Measurements from ENCODE around the gene ZNF414. TPM values are rescaled to one million over a fixed set of nuclear protein-coding genes. Genes with fewer than 3 reads are reported as not detected.

Gene ZNF414
- total RNA-seq, 1 donor from 2014 or later = 189 TPM

GRCh38 chr19:8477889-8478288 lies 36.1 kb downstream of the ZNF414 start:
- Histone ChIP-seq H3K9me3 (no peaks in the 10 kb centered on the region), H3K27me3 (no peaks in the 10 kb centered on the region), H3K27ac (peak overlapping the region in 1 of 2 donors; percentile 36), H3K36me3 (peaks cover 51 to 74% of the 10 kb centered on the region in 2 donors), H3K4me1 (no peaks in the 10 kb centered on the region), H3K4me3 (no peak overlapping the region)
- no peak for DNase-seq (ENCODE audit: low spot score in 2 of 2)
- intact Hi-C loops (cut with DNase I) = no loop called here
- TF ChIP-seq CTCF (IDR thresholded peaks at IDR 0.05) = no peak

GRCh38 chr19:8476524-8476923 lies 37.4 kb downstream of the ZNF414 start:
- TF ChIP-seq CTCF (IDR thresholded peaks at IDR 0.05) = no peak
- no peaks in the 10 kb centered on the region for H3K27me3 ChIP-seq
- no peaks in the 10 kb centered on the region for H3K4me1 ChIP-seq
- intact Hi-C loops (cut with DNase I) = no loop called here
- H3K9me3 ChIP-seq = no peaks in the 10 kb centered on the region
- no peak for DNase-seq (ENCODE audit: low spot score in 2 of 2)
- H3K27ac ChIP-seq = no peak overlapping the region
- no peak overlapping the region for H3K4me3 ChIP-seq
- peaks cover 58 to 79% of the 10 kb centered on the region in 2 donors for H3K36me3 ChIP-seq

- Histone ChIP-seq H3K4me3 (no peak overlapping the region), H3K27ac (no peak overlapping the region), H3K27me3 (no peaks in the 10 kb centered on the region), H3K9me3 (no peaks in the 10 kb centered on the region), H3K4me1 (no peaks in the 10 kb centered on the region), H3K36me3 (peaks cover 63 to 86% of the 10 kb centered on the region in 2 donors)
- no peak for DNase-seq (ENCODE audit: low spot score in 2 of 2)
- intact Hi-C loops (cut with DNase I) = no loop called here
- no peak for TF ChIP-seq CTCF (IDR thresholded peaks at IDR 0.05)
These were observed 39.0 kb downstream of the ZNF414 start for GRCh38 chr19:8475005-8475404.

- no peak overlapping the region for H3K4me3 ChIP-seq
- no peak overlapping the region for H3K27ac ChIP-seq
- peaks cover 71 to 92% of the 10 kb centered on the region in 2 donors for H3K36me3 ChIP-seq
- no peak for TF ChIP-seq CTCF (IDR thresholded peaks at IDR 0.05)
- no peaks in the 10 kb centered on the region for H3K4me1 ChIP-seq
- DNase-seq (ENCODE audit: low spot score in 2 of 2) = no peak
- no peaks in the 10 kb centered on the region for H3K9me3 ChIP-seq
- no peaks in the 10 kb centered on the region for H3K27me3 ChIP-seq
- intact Hi-C loops (cut with DNase I) = no loop called here
These were observed 40.1 kb downstream of the ZNF414 start for GRCh38 chr19:8473648-8474476.

- Histone ChIP-seq H3K4me3 (no peak overlapping the region), H3K9me3 (no peaks in the 10 kb centered on the region), H3K36me3 (peaks cover 86 to 98% of the 10 kb centered on the region in 2 donors), H3K27me3 (no peaks in the 10 kb centered on the region), H3K4me1 (no peaks in the 10 kb centered on the region), H3K27ac (no peak overlapping the region)
- intact Hi-C loops (cut with DNase I) = no loop called here
- TF ChIP-seq CTCF (IDR thresholded peaks at IDR 0.05) = no peak
- no peak for DNase-seq (ENCODE audit: low spot score in 2 of 2)
These were observed 44.2 kb downstream of the ZNF414 start for GRCh38 chr19:8469613-8470368.
